ENCODE measurements around the gene SOS1.
A peak's percentile ranks its signal among the peaks of the same experiment; 100 is the strongest.

SOS1 gene

DNA sequence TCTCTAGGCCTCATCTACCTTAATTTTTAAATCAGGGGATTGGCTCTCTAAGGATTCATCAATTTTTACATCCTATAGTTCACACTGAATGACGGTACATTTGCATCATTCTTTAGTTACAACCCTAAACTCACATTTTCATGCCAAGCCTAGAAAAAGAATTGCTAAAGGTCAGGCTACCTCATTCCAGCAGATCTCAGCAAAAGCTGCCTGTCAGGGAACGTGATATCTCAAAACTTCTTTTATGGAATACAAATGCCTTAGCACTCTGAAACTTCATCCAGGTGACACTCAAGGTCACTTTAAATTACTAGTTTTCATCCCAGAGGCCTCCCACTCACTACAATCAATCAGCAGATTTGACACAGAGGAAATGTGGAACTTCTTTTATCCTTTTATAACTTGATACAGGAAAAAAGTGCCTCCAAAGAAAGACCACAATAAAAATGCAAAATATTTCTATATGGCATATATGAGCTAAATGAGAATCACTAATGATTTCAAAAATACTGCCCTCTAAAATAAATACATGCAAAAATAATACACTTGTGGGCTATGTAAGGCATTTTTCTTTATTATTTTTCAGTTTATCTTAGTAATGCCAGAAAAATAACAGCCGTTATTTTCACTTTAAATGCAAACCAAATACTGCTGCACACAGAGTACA, 139.7 kb downstream of the SOS1 start:
- POLR2A ChIA-PET, result no interaction called here
- Histone ChIP-seq H3K4me1 (ENCODE audit: control insufficient read depth, insufficient read depth, low read length) (no peaks in the 10 kb centered on the region), H3K27ac (ENCODE audit: extremely low read depth, low read depth, low read length) (no peak overlapping the region), H3K36me3 (ENCODE audit: control insufficient read depth in 2 of 2, insufficient read depth in 1 of 2, low read length in 2 of 2) (peaks cover 5 to 19% of the 10 kb centered on the region in 2 experiments; a peak in 2 of 3 replicates), H3K4me3 (ENCODE audit: low read depth, low read length) (no peak overlapping the region), H3K9me3 (ENCODE audit: control insufficient read depth, insufficient read depth, low read depth, low read length) (no peaks in the 10 kb centered on the region)
- CTCF ChIA-PET, result interaction anchor here (0.6 kb wide), 1 partner anchor 33 kb away, joined by 4 read pairs; no protein-coding TSS in a partner anchor
- no peak for TF ChIP-seq ZNF133 (tag by site-specific recombination; IDR thresholded peaks at IDR 0.05)
- TF ChIP-seq, protein P1, sequence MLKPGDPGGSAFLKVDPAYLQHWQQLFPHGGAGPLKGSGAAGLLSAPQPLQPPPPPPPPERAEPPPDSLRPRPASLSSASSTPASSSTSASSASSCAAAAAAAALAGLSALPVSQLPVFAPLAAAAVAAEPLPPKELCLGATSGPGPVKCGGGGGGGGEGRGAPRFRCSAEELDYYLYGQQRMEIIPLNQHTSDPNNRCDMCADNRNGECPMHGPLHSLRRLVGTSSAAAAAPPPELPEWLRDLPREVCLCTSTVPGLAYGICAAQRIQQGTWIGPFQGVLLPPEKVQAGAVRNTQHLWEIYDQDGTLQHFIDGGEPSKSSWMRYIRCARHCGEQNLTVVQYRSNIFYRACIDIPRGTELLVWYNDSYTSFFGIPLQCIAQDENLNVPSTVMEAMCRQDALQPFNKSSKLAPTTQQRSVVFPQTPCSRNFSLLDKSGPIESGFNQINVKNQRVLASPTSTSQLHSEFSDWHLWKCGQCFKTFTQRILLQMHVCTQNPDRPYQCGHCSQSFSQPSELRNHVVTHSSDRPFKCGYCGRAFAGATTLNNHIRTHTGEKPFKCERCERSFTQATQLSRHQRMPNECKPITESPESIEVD (tag by site-specific recombination; IDR thresholded peaks at IDR 0.05), result 0 out of 2 replicates have a peak, but pooled peaks have one; percentile 36
- TF ChIP-seq SP7 (tag by site-specific recombination; IDR thresholded peaks at IDR 0.05), result peak; percentile 74

DNA sequence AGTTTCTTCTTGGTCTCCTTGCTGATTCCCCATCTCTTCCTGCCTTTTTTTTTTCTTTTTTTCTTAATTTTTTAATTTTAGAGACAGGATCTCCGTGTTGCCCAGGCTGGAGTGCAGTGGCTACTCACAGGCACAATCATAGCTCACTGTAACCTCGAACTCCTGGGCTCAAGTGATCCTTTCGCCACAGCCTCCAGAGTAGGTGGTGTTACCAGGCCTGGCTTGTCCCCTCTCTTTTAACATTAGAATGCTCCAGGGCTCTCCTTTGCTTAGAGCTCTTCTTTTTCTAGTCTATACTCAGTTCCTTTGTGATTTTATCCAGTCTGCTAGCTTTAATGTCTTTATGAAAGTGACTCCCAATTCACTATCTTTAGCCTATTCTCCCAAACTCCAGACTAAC, 141.9 kb downstream of the SOS1 start:
- Histone ChIP-seq H3K9me3 (ENCODE audit: control insufficient read depth, insufficient read depth, low read depth, low read length) (no peaks in the 10 kb centered on the region), H3K27ac (ENCODE audit: extremely low read depth, low read depth, low read length) (no peak overlapping the region), H3K36me3 (ENCODE audit: control insufficient read depth in 2 of 2, insufficient read depth in 1 of 2, low read length in 2 of 2) (peaks cover 0 to under 1% of the 10 kb centered on the region in 2 experiments; a peak in 1 of 3 replicates), H3K4me3 (ENCODE audit: low read depth, low read length) (no peak overlapping the region), H3K4me1 (ENCODE audit: control insufficient read depth, insufficient read depth, low read length) (no peaks in the 10 kb centered on the region)
- POLR2A ChIA-PET, result no interaction called here
- TF ChIP-seq, protein P2, sequence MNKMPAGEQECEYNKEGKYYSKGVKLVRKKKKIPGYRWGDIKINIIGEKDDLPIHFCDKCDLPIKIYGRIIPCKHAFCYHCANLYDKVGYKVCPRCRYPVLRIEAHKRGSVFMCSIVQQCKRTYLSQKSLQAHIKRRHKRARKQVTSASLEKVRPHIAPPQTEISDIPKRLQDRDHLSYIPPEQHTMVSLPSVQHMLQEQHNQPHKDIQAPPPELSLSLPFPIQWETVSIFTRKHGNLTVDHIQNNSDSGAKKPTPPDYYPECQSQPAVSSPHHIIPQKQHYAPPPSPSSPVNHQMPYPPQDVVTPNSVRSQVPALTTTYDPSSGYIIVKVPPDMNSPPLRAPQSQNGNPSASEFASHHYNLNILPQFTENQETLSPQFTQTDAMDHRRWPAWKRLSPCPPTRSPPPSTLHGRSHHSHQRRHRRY (tag by site-specific recombination; IDR thresholded peaks at IDR 0.05), result no peak
- TF ChIP-seq ZNF341 (tag by site-specific recombination; IDR thresholded peaks at IDR 0.05; ENCODE audit: low read depth) (no peak), SP2 (tag by site-specific recombination; IDR thresholded peaks at IDR 0.05) (no peak), HOXA7 (CRISPR knock-in tag; IDR thresholded peaks at IDR 0.05; ENCODE audit: borderline replicate concordance) (no peak), ZFHX2 (tag by site-specific recombination; conservative IDR thresholded peaks at IDR 0.05) (no peak), ZSCAN23 (tag by site-specific recombination; IDR thresholded peaks at IDR 0.05) (no peak), ZXDB (tag by site-specific recombination; IDR thresholded peaks at IDR 0.05) (no peak), ZNF776 (tag by site-specific recombination; IDR thresholded peaks at IDR 0.05; ENCODE audit: borderline replicate concordance) (no peak), ZNF354C (tag by site-specific recombination; IDR thresholded peaks at IDR 0.05; ENCODE audit: borderline replicate concordance, low read depth) (no peak), ZNF10 (tag by site-specific recombination; IDR thresholded peaks at IDR 0.05) (no peak), ZNF114 (tag by site-specific recombination; IDR thresholded peaks at IDR 0.05) (no peak), OVOL3 (tag by site-specific recombination; IDR thresholded peaks at IDR 0.05) (no peak), SALL2 (tag by site-specific recombination; IDR thresholded peaks at IDR 0.05; ENCODE audit: borderline replicate concordance) (no peak), ZNF747 (tag by site-specific recombination; IDR thresholded peaks at IDR 0.05) (no peak), ZNF558 (tag by site-specific recombination; IDR thresholded peaks at IDR 0.05) (no peak), ZNF791 (tag by site-specific recombination; IDR thresholded peaks at IDR 0.05) (no peak), ZNF132 (tag by site-specific recombination; IDR thresholded peaks at IDR 0.05; ENCODE audit: borderline replicate concordance) (no peak), ZNF2 (tag by site-specific recombination; IDR thresholded peaks at IDR 0.05) (no peak), ZNF174 (tag by site-specific recombination; IDR thresholded peaks at IDR 0.05) (no peak)
- TF ChIP-seq, protein P3, sequence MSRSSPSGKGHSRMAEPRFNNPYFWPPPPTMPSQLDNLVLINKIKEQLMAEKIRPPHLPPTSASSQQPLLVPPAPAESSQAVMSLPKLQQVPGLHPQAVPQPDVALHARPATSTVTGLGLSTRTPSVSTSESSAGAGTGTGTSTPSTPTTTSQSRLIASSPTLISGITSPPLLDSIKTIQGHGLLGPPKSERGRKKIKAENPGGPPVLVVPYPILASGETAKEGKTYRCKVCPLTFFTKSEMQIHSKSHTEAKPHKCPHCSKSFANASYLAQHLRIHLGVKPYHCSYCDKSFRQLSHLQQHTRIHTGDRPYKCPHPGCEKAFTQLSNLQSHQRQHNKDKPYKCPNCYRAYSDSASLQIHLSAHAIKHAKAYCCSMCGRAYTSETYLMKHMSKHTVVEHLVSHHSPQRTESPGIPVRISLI (tag by site-specific recombination; IDR thresholded peaks at IDR 0.05), result no peak
- CTCF ChIA-PET, result no interaction called here
